Measurements from ENCODE around the gene GSTO2. TPM values are rescaled to one million over a fixed set of nuclear protein-coding genes. Genes with fewer than 3 reads are reported as not detected.

Gene GSTO2
- total RNA-seq, 1 experiment from 2014 or later, result 25.7 TPM

DNA sequence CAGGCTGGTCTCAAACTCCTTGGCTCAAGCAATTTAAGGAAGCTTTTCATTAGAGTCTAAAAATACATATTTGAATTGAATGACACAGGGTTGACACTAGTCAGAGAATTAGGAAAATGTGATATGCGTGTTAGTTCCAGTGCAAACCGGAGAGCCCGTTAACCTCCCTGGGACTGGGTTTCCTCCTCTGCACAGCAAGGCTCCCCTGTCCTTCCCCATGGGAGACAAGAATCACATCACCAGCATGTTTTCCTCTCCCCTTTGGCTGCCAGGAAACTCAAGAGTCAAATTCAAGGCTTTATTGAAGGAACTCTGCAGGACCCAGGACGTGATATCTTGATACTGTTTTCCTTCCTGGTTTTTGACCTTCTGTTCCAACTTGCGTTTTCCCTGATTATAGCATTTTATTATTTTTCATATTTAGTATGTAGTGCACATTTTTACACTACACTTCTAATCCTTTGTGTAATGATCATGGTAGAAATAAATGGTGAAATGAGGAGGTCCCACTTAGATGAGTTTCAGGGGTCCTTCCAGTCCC is 24.9 kb downstream of the GSTO2 start:
- no peaks in the 10 kb centered on the region for H3K4me1 Mint-ChIP-seq (ENCODE audit: low read depth, unreplicated experiment)
- peaks cover 6% of the 10 kb centered on the region for H3K36me3 Mint-ChIP-seq (ENCODE audit: insufficient read depth, unreplicated experiment)
- no peak overlapping the region for H3K27ac Mint-ChIP-seq (ENCODE audit: unreplicated experiment)
- H3K4me3 Mint-ChIP-seq (ENCODE audit: low read depth, unreplicated experiment), result no peak overlapping the region
- TF ChIP-seq, protein P1, sequence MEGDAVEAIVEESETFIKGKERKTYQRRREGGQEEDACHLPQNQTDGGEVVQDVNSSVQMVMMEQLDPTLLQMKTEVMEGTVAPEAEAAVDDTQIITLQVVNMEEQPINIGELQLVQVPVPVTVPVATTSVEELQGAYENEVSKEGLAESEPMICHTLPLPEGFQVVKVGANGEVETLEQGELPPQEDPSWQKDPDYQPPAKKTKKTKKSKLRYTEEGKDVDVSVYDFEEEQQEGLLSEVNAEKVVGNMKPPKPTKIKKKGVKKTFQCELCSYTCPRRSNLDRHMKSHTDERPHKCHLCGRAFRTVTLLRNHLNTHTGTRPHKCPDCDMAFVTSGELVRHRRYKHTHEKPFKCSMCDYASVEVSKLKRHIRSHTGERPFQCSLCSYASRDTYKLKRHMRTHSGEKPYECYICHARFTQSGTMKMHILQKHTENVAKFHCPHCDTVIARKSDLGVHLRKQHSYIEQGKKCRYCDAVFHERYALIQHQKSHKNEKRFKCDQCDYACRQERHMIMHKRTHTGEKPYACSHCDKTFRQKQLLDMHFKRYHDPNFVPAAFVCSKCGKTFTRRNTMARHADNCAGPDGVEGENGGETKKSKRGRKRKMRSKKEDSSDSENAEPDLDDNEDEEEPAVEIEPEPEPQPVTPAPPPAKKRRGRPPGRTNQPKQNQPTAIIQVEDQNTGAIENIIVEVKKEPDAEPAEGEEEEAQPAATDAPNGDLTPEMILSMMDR (IDR thresholded peaks at IDR 0.05; ENCODE audit: unreplicated experiment), result no peak
- DNase-seq, result no peak
- intact Hi-C loops (cut with micrococcal nuclease; ENCODE audit: unreplicated experiment), result no loop called here
- CTCF ChIA-PET, result interaction anchor here (1.5 kb wide), 1 partner anchor 60 kb away, joined by 3 read pairs; the partner anchor contains the start of gene CFAP58
- no peaks in the 10 kb centered on the region for H3K27me3 Mint-ChIP-seq (ENCODE audit: unreplicated experiment)
- H3K9me3 Mint-ChIP-seq (ENCODE audit: low read depth, unreplicated experiment), result no peaks in the 10 kb centered on the region
- BruUV-seq (replicated peaks), result no TSS peak

DNA sequence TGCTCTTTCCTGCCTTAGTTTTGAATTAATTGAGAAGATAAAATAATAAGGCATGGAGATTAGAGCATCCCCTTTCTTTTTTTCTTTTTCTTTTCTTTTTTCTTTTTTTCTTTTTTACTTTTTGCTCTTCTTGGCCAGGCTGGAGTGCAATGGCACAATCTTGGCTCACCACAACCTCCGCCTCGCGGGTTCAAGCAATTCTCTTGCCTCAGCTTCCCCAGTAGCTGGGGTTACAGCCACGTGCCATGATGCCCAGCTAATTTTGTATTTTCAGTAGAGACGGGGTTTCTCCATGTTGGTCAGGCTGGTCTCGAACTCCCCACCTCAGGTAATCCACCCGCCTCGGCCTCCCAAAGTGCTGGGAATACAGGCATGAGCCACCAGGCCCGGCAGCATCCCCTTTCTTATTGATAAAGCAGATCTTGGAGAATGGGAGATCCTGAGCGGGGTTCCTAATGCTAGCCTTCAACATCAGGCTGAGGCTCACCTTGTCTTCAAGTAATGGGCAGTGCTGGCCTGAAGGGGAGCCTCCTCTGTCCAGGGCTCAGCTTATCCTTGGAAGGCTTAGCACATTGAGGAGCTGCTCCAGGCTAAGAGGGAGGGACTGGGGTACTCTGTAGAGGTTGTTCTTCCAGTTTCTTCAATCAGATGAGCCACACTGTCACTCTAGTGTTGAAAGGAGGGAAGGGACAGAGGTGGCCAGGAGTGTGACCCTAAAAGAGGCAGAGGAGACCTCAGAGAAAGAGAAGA is 27.9 kb downstream of the GSTO2 start:
- Mint-ChIP-seq H3K27me3 (ENCODE audit: unreplicated experiment) (no peaks in the 10 kb centered on the region), H3K4me3 (ENCODE audit: low read depth, unreplicated experiment) (no peak overlapping the region), H3K27ac (ENCODE audit: unreplicated experiment) (no peak overlapping the region), H3K4me1 (ENCODE audit: low read depth, unreplicated experiment) (no peaks in the 10 kb centered on the region), H3K9me3 (ENCODE audit: low read depth, unreplicated experiment) (no peaks in the 10 kb centered on the region), H3K36me3 (ENCODE audit: insufficient read depth, unreplicated experiment) (no peaks in the 10 kb centered on the region)
- intact Hi-C loops (cut with micrococcal nuclease; ENCODE audit: unreplicated experiment), result no loop called here
- TF ChIP-seq, protein P1 (IDR thresholded peaks at IDR 0.05; ENCODE audit: unreplicated experiment), result no peak
- CTCF ChIA-PET, result no interaction called here
- no peak for DNase-seq
- BruUV-seq (replicated peaks), result no TSS peak

- H3K27me3 Mint-ChIP-seq (ENCODE audit: unreplicated experiment), result no peaks in the 10 kb centered on the region
- TF ChIP-seq, protein P1 (IDR thresholded peaks at IDR 0.05; ENCODE audit: unreplicated experiment), result no peak
- intact Hi-C loops (cut with micrococcal nuclease; ENCODE audit: unreplicated experiment), result no loop called here
- no TSS peak for BruUV-seq (replicated peaks)
- peak; percentile 13 for DNase-seq
- peaks cover under 1% of the 10 kb centered on the region for H3K9me3 Mint-ChIP-seq (ENCODE audit: low read depth, unreplicated experiment)
- no peaks in the 10 kb centered on the region for H3K36me3 Mint-ChIP-seq (ENCODE audit: insufficient read depth, unreplicated experiment)
- H3K4me3 Mint-ChIP-seq (ENCODE audit: low read depth, unreplicated experiment), result no peak overlapping the region
- H3K4me1 Mint-ChIP-seq (ENCODE audit: low read depth, unreplicated experiment), result no peaks in the 10 kb centered on the region
- CTCF ChIA-PET, result no interaction called here
- H3K27ac Mint-ChIP-seq (ENCODE audit: unreplicated experiment), result no peak overlapping the region
These were observed 29.0 kb downstream of the GSTO2 start for GRCh38 chr10:104297697-104298660.

GRCh38 chr10:104299031-104299904 is 30.3 kb downstream of the GSTO2 start:
- TF ChIP-seq, protein P1 (IDR thresholded peaks at IDR 0.05; ENCODE audit: unreplicated experiment), result no peak
- H3K36me3 Mint-ChIP-seq (ENCODE audit: insufficient read depth, unreplicated experiment), result no peaks in the 10 kb centered on the region
- CTCF ChIA-PET, result no interaction called here
- no peak for DNase-seq
- no TSS peak for BruUV-seq (replicated peaks)
- H3K9me3 Mint-ChIP-seq (ENCODE audit: low read depth, unreplicated experiment), result peaks cover 5% of the 10 kb centered on the region
- H3K27me3 Mint-ChIP-seq (ENCODE audit: unreplicated experiment), result no peaks in the 10 kb centered on the region
- intact Hi-C loops (cut with micrococcal nuclease; ENCODE audit: unreplicated experiment), result no loop called here
- H3K4me3 Mint-ChIP-seq (ENCODE audit: low read depth, unreplicated experiment), result no peak overlapping the region
- H3K27ac Mint-ChIP-seq (ENCODE audit: unreplicated experiment), result no peak overlapping the region
- H3K4me1 Mint-ChIP-seq (ENCODE audit: low read depth, unreplicated experiment), result no peaks in the 10 kb centered on the region
